Glutamatergic neuron (in vitro differentiated cells): ENCODE data around the gene PPM1M. TPM values are rescaled to one million over a fixed set of nuclear protein-coding genes. Genes with fewer than 3 reads are reported as not detected.

Experiments
- DNase-seq: peaks from one replicate; pipeline ENCODE4 v3.0.0; 2022
- H3K27ac Mint-ChIP-seq: one replicate; pipeline ENCODE4 v1.8.0; 2020; ENCODE audit warnings: mild to moderate bottlenecking, mixed read lengths, inconsistent platforms; ENCODE audit not compliant: unreplicated experiment
- H3K27me3 Mint-ChIP-seq: one replicate; pipeline ENCODE4 v1.8.0; 2020; ENCODE audit warnings: mild to moderate bottlenecking, moderate library complexity, mixed read lengths, inconsistent platforms; ENCODE audit not compliant: unreplicated experiment
- H3K36me3 Mint-ChIP-seq: one replicate; pipeline ENCODE4 v1.8.0; 2020; ENCODE audit warnings: mild to moderate bottlenecking, mixed read lengths, inconsistent platforms; ENCODE audit not compliant: unreplicated experiment
- H3K4me1 Mint-ChIP-seq: one replicate; pipeline ENCODE4 v1.8.0; 2020; ENCODE audit warnings: mild to moderate bottlenecking, low read depth, mixed read lengths, inconsistent platforms; ENCODE audit not compliant: unreplicated experiment
- H3K4me3 Mint-ChIP-seq: one replicate; pipeline ENCODE4 v1.8.0; 2020; ENCODE audit warnings: mild to moderate bottlenecking, mixed read lengths, inconsistent platforms; ENCODE audit not compliant: unreplicated experiment
- H3K9me3 Mint-ChIP-seq: one replicate; pipeline ENCODE4 v1.8.0; 2020; ENCODE audit warnings: mild to moderate bottlenecking, moderate library complexity, mixed read lengths, inconsistent platforms; ENCODE audit not compliant: unreplicated experiment
- total RNA-seq: library from RNA; stranded (reverse); fragmentation: NEBNext Ultra II Directional; extraction: Animal tissue kit (Norgen Biotek cat#: 25700); gene quantifications from one replicate; pipeline ENCODE4 v1.2.1, GENCODE V29; 2021; ENCODE audit not compliant: unreplicated experiment
- TF ChIP-seq, protein P1 (sequence below): fragments of 200-600 bp; sonication (generic); IDR thresholded peaks from one replicate; pipeline ENCODE4 v1.5.0; 2021; ENCODE audit not compliant: partially characterized antibody, unreplicated experiment

PPM1M gene
- total RNA-seq, 1 donor from 2014 or later = 7.8 TPM

DNA sequence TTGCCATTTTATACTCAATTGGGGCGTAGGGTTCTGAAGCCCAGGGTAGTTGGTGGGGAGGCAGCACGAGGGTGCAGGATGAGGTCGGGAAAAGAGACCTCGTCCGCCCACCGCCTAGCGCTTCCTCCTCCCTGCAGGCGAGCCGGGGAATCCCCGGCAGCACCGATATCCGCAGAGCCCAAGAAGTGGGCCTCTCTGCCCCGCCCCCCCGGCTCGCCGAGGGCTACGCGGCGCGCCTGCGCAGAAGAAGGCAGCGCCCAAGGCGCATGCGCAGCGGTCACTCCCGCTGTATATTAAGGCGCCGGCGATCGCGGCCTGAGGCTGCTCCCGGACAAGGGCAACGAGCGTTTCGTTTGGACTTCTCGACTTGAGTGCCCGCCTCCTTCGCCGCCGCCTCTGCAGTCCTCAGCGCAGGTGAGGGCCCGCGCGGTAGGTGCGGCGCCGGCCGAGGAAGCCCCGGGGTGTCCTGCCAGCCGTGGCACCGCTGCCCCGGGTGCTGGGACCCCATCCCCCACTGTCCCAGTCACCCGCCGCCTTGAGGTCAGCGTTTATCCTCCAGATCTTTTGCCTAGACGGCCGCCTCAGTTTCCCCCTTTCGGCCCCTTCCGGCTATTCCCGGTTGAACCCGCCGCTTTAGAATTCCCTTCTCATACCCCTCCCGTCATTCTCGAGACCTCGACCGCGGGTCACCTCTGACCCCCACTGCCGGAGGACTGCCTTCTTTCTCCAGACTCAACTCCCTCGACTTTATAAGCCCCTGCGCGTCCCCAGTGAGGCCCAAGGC, 47.5 kb upstream of the PPM1M start, which contains the start of gene ALAS1:
TSS of gene ALAS1 (plus strand) at position 319 of the 784 bp plus-strand sequence. CDS start 1,082 bp downstream, outside the sequence.
- Mint-ChIP-seq H3K36me3 (no peaks in the 10 kb centered on the region), H3K27ac (peak within 1 kb of the TSS; percentile 73), H3K27me3 (peaks cover 7% of the 10 kb centered on the region), H3K4me1 (peaks cover 13% of the 10 kb centered on the region), H3K4me3 (peak within 1 kb of the TSS; percentile 99), H3K9me3 (peaks cover 4% of the 10 kb centered on the region)
- peak; percentile 93 for DNase-seq
- TF ChIP-seq, protein P1, sequence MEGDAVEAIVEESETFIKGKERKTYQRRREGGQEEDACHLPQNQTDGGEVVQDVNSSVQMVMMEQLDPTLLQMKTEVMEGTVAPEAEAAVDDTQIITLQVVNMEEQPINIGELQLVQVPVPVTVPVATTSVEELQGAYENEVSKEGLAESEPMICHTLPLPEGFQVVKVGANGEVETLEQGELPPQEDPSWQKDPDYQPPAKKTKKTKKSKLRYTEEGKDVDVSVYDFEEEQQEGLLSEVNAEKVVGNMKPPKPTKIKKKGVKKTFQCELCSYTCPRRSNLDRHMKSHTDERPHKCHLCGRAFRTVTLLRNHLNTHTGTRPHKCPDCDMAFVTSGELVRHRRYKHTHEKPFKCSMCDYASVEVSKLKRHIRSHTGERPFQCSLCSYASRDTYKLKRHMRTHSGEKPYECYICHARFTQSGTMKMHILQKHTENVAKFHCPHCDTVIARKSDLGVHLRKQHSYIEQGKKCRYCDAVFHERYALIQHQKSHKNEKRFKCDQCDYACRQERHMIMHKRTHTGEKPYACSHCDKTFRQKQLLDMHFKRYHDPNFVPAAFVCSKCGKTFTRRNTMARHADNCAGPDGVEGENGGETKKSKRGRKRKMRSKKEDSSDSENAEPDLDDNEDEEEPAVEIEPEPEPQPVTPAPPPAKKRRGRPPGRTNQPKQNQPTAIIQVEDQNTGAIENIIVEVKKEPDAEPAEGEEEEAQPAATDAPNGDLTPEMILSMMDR = peak; percentile 34

DNA sequence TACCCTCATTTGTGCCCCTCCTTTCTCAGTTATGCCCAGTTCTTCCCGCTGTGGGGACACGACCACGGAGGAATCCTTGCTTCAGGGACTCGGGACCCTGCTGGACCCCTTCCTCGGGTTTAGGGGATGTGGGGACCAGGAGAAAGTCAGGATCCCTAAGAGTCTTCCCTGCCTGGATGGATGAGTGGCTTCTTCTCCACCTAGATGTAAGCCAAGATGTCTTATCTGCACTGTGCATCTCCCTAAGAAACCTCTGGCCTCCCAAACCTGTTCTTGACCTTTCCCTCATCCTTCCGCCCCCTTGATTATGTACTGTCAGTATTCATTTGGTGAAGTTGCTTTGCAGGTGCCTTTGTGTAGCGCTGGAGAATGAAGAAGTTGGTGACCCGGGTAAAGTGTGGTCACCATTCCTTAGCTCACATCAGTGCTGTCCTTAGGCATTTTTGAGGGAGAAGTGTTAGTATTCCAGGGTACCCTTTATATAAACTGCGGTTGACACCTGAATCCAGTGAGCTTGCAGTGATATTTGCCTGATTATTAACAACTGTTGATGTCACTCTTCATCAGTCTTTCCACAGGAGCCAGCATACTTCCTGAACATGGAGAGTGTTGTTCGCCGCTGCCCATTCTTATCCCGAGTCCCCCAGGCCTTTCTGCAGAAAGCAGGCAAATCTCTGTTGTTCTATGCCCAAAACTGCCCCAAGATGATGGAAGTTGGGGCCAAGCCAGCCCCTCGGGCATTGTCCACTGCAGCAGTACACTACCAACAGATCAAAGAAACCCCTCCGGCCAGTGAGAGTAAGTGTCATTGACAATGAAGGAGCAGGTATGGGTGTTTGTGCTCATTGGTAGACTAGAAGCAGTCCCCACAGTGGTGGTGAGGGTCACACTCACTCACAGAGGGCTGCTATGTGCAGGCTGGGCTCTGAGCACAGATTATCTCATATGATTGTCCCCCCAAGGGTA, 46.6 kb upstream of the PPM1M start:
- H3K27ac Mint-ChIP-seq = peak overlapping the region; percentile 69
- H3K4me3 Mint-ChIP-seq = peak overlapping the region; percentile 99
- H3K36me3 Mint-ChIP-seq = no peaks in the 10 kb centered on the region
- peaks cover 4% of the 10 kb centered on the region for H3K9me3 Mint-ChIP-seq
- TF ChIP-seq, protein P1 = no peak
- DNase-seq = no peak
- peaks cover 13% of the 10 kb centered on the region for H3K4me1 Mint-ChIP-seq
- H3K27me3 Mint-ChIP-seq = peaks cover 7% of the 10 kb centered on the region

DNA sequence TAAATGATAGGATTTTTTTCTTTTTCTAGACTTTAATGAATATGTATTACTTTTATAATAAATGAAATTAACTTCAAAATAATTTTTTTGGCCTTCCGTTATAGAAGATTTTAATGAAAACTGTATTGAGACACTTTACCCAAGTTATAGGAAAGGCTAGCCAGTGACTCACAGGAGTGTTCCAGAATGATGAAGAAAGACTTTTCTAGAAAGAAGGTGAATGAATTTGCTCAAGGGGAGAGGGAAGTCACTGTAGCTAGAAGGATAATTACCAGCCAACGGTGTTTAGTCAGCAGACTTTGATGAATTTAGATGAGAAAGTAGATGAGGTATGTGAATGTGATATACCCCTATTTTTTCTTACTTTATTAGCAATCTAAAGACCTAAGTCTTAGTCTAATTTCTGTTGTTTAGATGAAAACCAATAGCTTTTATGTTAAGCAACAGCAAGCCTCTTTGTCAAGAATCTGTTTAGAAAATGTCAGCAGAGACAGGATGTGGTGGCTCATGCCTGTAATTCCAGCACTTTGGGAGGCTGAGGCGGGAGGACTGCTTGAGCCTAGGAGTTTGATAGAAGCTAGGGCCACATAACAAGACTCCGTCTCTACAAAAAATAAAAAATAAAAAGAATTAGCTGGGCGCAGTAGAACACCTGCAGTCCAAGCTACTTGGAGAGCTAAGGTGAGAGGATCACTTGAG, 44.4 kb upstream of the PPM1M start:
- no peak for DNase-seq
- peaks cover 7% of the 10 kb centered on the region for H3K27me3 Mint-ChIP-seq
- H3K36me3 Mint-ChIP-seq = no peaks in the 10 kb centered on the region
- peaks cover 13% of the 10 kb centered on the region for H3K4me1 Mint-ChIP-seq
- TF ChIP-seq, protein P1 = no peak
- no peak overlapping the region for H3K4me3 Mint-ChIP-seq
- H3K9me3 Mint-ChIP-seq = peaks cover 3% of the 10 kb centered on the region
- no peak overlapping the region for H3K27ac Mint-ChIP-seq

DNA sequence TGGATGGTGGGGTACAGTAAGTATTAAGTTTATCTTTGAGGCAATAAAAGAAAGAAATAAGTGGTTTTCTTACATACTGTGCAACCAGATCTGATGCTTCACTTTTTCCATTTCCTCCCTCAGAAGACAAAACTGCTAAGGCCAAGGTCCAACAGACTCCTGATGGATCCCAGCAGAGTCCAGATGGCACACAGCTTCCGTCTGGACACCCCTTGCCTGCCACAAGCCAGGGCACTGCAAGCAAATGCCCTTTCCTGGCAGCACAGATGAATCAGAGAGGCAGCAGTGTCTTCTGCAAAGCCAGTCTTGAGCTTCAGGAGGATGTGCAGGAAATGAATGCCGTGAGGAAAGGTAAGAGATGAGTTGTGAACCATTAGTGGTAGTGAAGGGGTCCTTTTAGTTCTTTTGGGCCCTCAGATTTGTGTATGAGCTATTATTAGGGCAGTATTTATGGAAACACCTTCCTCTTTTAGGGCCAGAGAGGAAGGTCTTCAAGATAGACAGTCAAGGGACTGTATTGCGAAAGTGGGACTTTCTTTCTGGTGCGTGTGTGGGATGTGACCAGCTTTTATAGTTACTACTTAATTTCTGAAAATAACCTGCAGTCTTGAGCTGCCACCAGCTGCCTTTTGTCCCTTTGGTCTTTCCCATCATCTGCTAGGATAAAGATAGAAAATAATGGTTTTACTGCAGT, 43.0 kb upstream of the PPM1M start:
- no peak for DNase-seq
- peaks cover under 1% of the 10 kb centered on the region for H3K9me3 Mint-ChIP-seq
- no peak overlapping the region for H3K4me3 Mint-ChIP-seq
- TF ChIP-seq, protein P1 = no peak
- no peak overlapping the region for H3K27ac Mint-ChIP-seq
- H3K27me3 Mint-ChIP-seq = peaks cover 8% of the 10 kb centered on the region
- H3K4me1 Mint-ChIP-seq = peaks cover 11% of the 10 kb centered on the region
- no peaks in the 10 kb centered on the region for H3K36me3 Mint-ChIP-seq
